Thyroid gland (tissue), 4 donors: ENCODE data around the gene GRIPAP1.

Experiments
- CTCF ChIP-seq, 6 experiments: fragments of 200-600 bp in 3 of 6; fragments of 450-650 bp in 3 of 6; sonication (generic) in 3 of 6; IDR thresholded peaks; one replicate each; pipeline ENCODE4 v1.5.1; 2016 to 2019; ENCODE audit warnings: antibody characterized with exemption in 6 of 6, mild to moderate bottlenecking in 2 of 6, inconsistent platforms in 1 of 6, moderate library complexity in 1 of 6
- POLR2A ChIP-seq, 2 donors: fragments of 450-650 bp; IDR thresholded peaks; one replicate each; pipeline ENCODE4 v1.6.1; 2017; ENCODE audit warnings: antibody characterized with exemption in 2 of 2, mild to moderate bottlenecking in 2 of 2, moderate library complexity in 1 of 2

- TF ChIP-seq CTCF (IDR thresholded peaks at IDR 0.05) (no peak), POLR2A (IDR thresholded peaks at IDR 0.05) (no peak)
Observed at GRCh38 chrX:48976086-48976485, 26.0 kb downstream of the GRIPAP1 start.
